Peyer's patch (tissue), 4 donors: ENCODE results near the gene GIPR. TPM values are rescaled to one million over a fixed set of nuclear protein-coding genes. Genes with fewer than 3 reads are reported as not detected.

ENCODE experiments used
- DNase-seq, 3 donors: peaks; one replicate each; pipeline ENCODE4 v3.0.0-alpha.2; 2017 to 2019
- H3K27ac ChIP-seq, 4 donors: fragments of 200-600 bp; sonication (generic); one replicate each; pipeline ENCODE4 v1.5.1; 2016 to 2019
- H3K27me3 ChIP-seq, 2 donors: fragments of 200-600 bp; sonication (generic); one replicate each; pipeline ENCODE4 v1.5.1; 2019
- H3K36me3 ChIP-seq, 3 donors: fragments of 200-600 bp; sonication (generic); one replicate each; pipeline ENCODE4 v1.5.1; 2016 to 2019
- H3K4me1 ChIP-seq, 4 donors: fragments of 200-600 bp; sonication (generic); one replicate each; pipeline ENCODE4 v1.5.1; 2016 to 2019
- H3K4me3 ChIP-seq, 4 donors: fragments of 200-600 bp; sonication (generic); 1 replicate in 3 of 4; 2 replicates in 1 of 4; pipeline ENCODE4 v1.5.1; 2016 to 2019; ENCODE audit warnings: mild to moderate bottlenecking in 1 of 4
- H3K9me3 ChIP-seq, 4 donors: fragments of 200-600 bp; sonication (generic); one replicate each; pipeline ENCODE4 v1.5.1; 2016 to 2019; ENCODE audit warnings: mild to moderate bottlenecking in 1 of 4
- CTCF ChIP-seq, 6 experiments: fragments of 450-650 bp in 4 of 6; fragments of 200-600 bp in 2 of 6; sonication (generic) in 1 of 6; IDR thresholded peaks; one replicate each; pipeline ENCODE4 v1.5.1; 2017 to 2019; ENCODE audit warnings: antibody characterized with exemption in 6 of 6, mild to moderate bottlenecking in 3 of 6, moderate library complexity in 1 of 6
- POLR2A ChIP-seq, 2 donors: fragments of 450-650 bp; IDR thresholded peaks; one replicate each; pipeline ENCODE4 v1.5.1; 2017; ENCODE audit warnings: antibody characterized with exemption in 2 of 2, mild to moderate bottlenecking in 2 of 2, moderate library complexity in 2 of 2
- total RNA-seq, 4 donors: library from RNA; depleted of rRNA; stranded (reverse); fragments of >200 nt; gene quantifications; one replicate each; pipeline ENCODE4 v1.1.0, GENCODE V29; 2016

The GIPR gene
- total RNA-seq, 4 donors from 2014 or later = 4.6 to 6.0 (median 5.6) TPM; not detected in 1

- no peak overlapping the region for H3K27ac ChIP-seq
- H3K36me3 ChIP-seq = no peaks in the 10 kb centered on the region
- no peak for DNase-seq
- peaks cover 0 to 43% (median 15%) of the 10 kb centered on the region in 4 donors for H3K4me1 ChIP-seq
- H3K4me3 ChIP-seq = no peak overlapping the region
- no peaks in the 10 kb centered on the region for H3K9me3 ChIP-seq
- no peak for TF ChIP-seq POLR2A (IDR thresholded peaks at IDR 0.05)
- TF ChIP-seq CTCF (IDR thresholded peaks at IDR 0.05) = no peak
- peaks cover 0 to 8% of the 10 kb centered on the region in 2 donors for H3K27me3 ChIP-seq
Observed at GRCh38 chr19:45643927-45644771, 23.9 kb upstream of the GIPR start.

GRCh38 chr19:45645068-45645630 is 22.9 kb upstream of the GIPR start:
- H3K27ac ChIP-seq = peak overlapping the region in 1 of 4 donors; percentile 37
- peak overlapping the region; percentile 31 to 44 (median 39) for H3K4me3 ChIP-seq
- DNase-seq = no peak
- no peaks in the 10 kb centered on the region for H3K9me3 ChIP-seq
- no peak for TF ChIP-seq POLR2A (IDR thresholded peaks at IDR 0.05)
- no peak for TF ChIP-seq CTCF (IDR thresholded peaks at IDR 0.05)
- H3K36me3 ChIP-seq = no peaks in the 10 kb centered on the region
- peaks cover 0 to 43% (median 15%) of the 10 kb centered on the region in 4 donors for H3K4me1 ChIP-seq
- peaks cover 0 to 8% of the 10 kb centered on the region in 2 donors for H3K27me3 ChIP-seq

- H3K4me1 ChIP-seq = peaks cover 0 to 41% (median 15%) of the 10 kb centered on the region in 4 donors
- peak; percentile 73 to 92 (median 83) for DNase-seq
- TF ChIP-seq POLR2A (IDR thresholded peaks at IDR 0.05) (no peak), CTCF (IDR thresholded peaks at IDR 0.05) (no peak)
- H3K4me3 ChIP-seq = peak overlapping the region; percentile 31 to 44 (median 39)
- no peaks in the 10 kb centered on the region for H3K36me3 ChIP-seq
- H3K9me3 ChIP-seq = no peaks in the 10 kb centered on the region
- H3K27me3 ChIP-seq = peaks cover 0 to 8% of the 10 kb centered on the region in 2 donors
- peak overlapping the region in 2 of 4 donors; percentile 15 to 37 for H3K27ac ChIP-seq
Observed at GRCh38 chr19:45645631-45646344, 22.2 kb upstream of the GIPR start.

- Histone ChIP-seq H3K4me3 (peak overlapping the region in 3 of 4 donors; percentile 38 to 44 (median 40)), H3K27me3 (peaks cover 0 to 8% of the 10 kb centered on the region in 2 donors), H3K9me3 (no peaks in the 10 kb centered on the region), H3K27ac (no peak overlapping the region), H3K36me3 (no peaks in the 10 kb centered on the region), H3K4me1 (peaks cover 0 to 35% (median 12%) of the 10 kb centered on the region in 4 donors)
- no peak for TF ChIP-seq POLR2A (IDR thresholded peaks at IDR 0.05)
- no peak for TF ChIP-seq CTCF (IDR thresholded peaks at IDR 0.05)
- no peak for DNase-seq
Observed at GRCh38 chr19:45646345-45646698, 21.7 kb upstream of the GIPR start.

GRCh38 chr19:45650722-45651121 is 17.3 kb upstream of the GIPR start:
- TF ChIP-seq POLR2A (IDR thresholded peaks at IDR 0.05) = no peak
- no peak for TF ChIP-seq CTCF (IDR thresholded peaks at IDR 0.05)
- no peaks in the 10 kb centered on the region for H3K9me3 ChIP-seq
- no peak overlapping the region for H3K27ac ChIP-seq
- no peak overlapping the region for H3K4me3 ChIP-seq
- DNase-seq = no peak
- no peaks in the 10 kb centered on the region for H3K27me3 ChIP-seq
- no peaks in the 10 kb centered on the region for H3K36me3 ChIP-seq
- peaks cover 0 to 7% (median 1%) of the 10 kb centered on the region in 4 donors for H3K4me1 ChIP-seq
